SU-DHL-6 (cell line): ENCODE measurements around the gene RBFOX1.

Experiments used
- EZH2phosphoT487 ChIP-seq: fragments of 200-600 bp; sonication (generic), shearing (Covaris generic); conservative IDR thresholded peaks from 2 replicates; pipeline ENCODE4 v1.6.1; 2018; ENCODE audit warnings: mild to moderate bottlenecking, antibody characterized with exemption, low read length, moderate library complexity, mixed read lengths
- TF ChIP-seq, protein P1 (sequence below): fragments of 200-600 bp; sonication (generic); IDR thresholded peaks from one replicate; pipeline ENCODE4 v1.5.1; 2017; ENCODE audit warnings: antibody characterized with exemption, mild to moderate bottlenecking, low read length, moderate library complexity; ENCODE audit not compliant: insufficient read depth, poor library complexity, severe bottlenecking

DNA sequence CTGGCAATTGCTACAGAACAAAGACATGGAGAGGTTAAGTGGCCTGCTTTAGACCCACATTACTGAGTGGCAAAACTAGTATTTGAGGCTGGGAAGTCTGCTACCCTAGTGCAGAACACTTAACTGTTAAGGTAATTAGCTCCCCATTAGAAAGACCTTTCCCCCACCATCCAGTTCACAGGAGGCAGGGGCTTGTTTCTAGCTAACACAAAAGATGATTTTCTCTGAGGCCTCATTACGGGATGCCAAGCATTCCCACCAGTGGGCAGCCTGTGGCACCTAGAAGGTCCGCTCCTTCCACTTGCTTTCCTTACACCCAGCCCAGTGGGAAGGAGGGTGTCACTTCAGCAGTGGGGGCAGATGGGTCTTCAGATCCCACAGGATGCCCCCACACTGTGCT lies 99.1 kb downstream of the RBFOX1 start:
- TF ChIP-seq, protein P1, sequence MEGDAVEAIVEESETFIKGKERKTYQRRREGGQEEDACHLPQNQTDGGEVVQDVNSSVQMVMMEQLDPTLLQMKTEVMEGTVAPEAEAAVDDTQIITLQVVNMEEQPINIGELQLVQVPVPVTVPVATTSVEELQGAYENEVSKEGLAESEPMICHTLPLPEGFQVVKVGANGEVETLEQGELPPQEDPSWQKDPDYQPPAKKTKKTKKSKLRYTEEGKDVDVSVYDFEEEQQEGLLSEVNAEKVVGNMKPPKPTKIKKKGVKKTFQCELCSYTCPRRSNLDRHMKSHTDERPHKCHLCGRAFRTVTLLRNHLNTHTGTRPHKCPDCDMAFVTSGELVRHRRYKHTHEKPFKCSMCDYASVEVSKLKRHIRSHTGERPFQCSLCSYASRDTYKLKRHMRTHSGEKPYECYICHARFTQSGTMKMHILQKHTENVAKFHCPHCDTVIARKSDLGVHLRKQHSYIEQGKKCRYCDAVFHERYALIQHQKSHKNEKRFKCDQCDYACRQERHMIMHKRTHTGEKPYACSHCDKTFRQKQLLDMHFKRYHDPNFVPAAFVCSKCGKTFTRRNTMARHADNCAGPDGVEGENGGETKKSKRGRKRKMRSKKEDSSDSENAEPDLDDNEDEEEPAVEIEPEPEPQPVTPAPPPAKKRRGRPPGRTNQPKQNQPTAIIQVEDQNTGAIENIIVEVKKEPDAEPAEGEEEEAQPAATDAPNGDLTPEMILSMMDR = no peak
- TF ChIP-seq EZH2phosphoT487 = no peak
